Measurements from ENCODE around the gene MAD1L1.

MAD1L1 gene

DNA sequence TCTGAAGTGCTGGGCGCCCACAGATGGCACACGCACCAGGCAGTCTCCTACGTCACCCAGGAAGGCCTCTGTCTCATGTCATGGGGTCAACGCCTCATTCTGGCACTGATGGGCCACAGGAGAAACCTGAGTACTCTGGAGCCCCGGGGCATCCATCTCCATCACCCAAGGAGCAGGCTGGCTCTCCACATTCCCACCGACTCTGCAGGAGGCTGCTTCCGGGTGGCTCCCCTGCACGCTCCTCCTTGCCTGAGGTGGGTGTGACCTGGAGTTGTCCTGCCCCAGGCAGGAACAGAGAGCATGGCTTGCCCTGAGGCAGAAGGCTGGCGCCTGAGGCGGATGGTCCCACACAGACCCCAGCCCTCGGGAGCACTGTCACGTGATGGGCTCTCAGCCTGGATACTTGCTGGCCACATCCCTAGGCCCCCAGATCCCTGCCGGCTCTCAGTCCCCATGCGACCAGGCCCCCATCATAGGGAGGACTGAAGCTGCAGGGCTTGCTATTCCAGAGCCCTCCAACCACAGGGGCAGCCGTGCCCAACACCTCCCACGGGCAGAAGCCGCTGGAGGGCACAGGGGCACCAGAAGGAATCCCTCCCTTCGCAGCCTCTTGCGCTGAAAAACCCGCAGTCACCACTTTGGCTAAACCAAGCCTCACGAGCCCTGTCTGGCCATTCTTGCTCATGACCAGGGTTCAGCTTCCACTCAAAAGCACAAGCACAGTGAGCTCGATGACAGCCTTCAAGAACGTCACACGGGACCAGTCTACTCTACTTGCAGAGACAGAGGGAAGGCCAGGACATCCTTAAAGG lies 80.7 kb downstream of the MAD1L1 start:
- DNase-seq: no peak

DNA sequence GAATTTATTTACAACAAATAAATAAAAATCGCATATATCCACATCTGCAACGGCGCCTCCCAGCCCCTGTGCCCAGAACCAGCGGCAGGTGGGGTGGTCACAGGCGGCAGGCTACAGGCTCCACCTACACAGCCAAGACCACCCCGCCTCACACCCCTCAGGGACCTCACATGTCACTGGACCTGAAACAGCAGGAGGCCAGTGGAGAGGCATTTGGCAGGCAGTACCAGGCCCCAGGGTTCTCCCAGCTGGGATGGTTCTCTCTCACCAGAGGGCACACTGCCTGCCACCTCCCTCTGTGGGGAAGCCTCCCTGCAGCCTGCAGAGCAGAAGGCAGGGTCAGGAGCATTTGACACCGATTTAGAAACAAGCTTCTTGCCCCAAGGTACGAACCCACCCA lies 81.5 kb downstream of the MAD1L1 start:
- DNase-seq: no peak

DNA sequence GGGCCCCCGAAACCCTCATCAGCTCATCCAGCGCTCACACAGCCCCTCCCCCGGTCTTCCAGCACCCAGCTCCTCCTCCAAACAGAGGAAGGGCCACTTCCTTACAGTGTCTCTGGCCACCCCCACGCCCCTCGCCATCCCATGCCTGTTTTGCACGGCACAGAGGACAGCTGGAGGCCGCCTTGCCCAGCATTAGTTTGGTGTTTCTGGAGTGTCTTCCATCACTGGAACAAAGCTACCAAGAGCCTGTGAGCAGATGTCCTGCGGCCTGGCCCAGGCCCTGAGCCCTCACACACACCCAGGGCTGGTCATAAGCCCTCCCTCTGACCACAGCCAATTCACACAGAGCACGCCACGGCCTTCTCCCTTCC lies 82.3 kb downstream of the MAD1L1 start:
- DNase-seq: no peak

DNA sequence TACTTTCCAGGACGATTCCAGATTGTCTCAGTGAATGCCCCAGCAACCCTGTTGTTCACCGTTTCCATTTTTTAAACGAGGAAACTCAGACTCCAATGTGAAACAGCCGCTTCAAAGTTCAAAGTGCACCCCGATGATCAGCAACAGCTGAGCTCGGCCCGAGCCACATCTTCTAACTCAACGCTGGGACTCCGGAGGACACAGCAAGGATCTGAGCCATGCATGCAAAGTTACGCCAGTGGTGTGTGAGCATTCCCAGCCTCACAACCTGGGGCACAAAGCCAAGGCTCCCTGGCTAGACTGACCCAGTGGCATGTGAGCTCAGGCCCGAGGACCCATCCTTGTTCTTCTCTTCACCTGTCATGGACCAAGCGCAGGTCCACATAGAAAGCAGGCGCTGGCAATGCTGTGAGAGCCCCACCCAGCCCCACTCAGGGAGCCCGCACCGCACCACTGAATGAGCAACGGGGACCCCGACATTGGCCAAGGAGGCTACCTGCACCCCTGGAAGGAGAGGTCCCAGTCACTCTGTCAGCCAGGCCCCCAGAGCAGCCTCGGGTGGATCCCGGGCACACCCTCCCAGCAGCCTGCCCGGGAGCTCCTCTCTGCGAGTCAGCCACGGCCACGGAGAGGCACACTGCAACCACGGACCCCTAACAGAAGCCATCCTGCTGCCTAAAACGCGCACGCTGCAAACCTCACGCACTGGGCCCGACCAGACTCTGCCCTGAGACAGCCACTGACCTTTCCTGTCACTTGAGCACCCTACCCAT lies 82.9 kb downstream of the MAD1L1 start:
- no peak for DNase-seq

DNA sequence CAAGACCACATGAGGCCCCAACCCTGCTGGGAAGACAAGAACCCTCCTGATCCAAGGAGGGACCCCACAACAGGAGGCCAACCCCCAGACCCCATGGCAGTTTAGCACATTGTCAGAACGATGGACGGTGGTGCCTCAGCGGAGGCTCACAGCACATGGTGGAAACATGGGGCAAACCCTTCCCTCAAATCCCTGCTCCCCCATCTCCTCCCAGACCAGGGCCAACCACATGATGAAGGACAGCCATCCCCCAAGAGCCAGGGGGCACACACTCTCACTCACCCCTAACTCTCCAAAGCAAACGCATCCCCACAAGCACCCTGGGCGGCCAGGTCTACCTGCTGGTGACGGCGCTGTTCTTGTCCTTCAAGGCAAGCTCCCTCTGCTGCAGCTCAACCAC lies 83.9 kb downstream of the MAD1L1 start:
- no peak for DNase-seq

DNA sequence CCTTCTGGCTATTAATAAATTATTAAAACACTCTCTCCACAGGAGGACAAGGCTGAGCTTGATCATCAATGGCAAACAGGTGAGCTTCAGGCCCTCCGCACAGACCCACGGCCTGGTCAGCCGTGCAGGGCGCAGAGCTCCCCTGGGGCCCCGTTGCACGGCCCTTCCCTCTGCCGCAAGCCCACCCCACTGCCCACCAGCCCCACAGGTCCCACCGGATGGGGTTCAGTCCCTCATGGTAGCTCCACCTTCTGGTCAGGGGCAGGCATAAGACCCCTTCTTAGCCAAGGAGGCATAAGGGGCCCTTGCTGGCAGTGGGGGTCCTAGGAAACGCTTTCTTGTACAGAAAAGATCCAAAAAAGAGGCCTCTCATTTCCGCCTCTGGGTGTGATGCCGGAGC lies 84.6 kb downstream of the MAD1L1 start:
- no peak for DNase-seq

DNA sequence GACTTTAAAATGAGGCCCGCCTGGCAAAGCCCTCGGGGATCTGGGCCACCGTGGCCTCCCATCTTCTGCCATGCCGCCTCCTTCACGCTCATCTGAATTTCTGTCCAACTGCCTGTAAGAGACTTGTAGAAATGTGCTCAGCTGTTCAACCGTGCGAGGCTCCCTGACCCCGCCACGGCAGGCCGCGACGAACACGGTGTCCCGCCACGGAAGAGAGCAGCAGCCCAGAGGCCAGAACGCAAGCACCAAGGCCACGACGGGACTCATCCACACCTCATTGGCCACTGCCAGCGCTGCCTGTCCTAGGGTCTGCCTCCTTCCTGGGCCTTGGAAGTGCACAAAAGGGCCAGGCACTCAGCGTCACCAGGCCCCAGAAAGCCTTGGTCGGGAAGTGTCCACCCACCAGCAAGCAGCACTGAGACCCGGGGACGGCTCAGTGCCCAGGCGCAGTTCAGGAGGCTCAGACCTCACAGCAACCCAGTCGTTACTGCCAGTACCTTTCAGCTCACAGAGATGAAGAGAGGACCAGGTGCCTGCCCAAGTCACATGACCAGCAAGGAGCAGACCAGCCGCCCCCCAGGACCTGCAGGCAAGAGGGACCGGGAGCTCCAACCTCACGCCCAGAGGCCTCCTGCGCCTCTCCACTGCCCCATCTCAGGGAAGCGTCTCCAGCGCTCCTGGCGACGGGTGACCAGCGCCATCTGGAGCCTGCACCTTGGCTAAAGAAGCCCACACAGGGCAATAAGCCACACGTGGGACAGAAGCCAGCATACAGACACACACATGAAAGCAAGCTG lies 85.9 kb downstream of the MAD1L1 start:
- no peak for DNase-seq

DNA sequence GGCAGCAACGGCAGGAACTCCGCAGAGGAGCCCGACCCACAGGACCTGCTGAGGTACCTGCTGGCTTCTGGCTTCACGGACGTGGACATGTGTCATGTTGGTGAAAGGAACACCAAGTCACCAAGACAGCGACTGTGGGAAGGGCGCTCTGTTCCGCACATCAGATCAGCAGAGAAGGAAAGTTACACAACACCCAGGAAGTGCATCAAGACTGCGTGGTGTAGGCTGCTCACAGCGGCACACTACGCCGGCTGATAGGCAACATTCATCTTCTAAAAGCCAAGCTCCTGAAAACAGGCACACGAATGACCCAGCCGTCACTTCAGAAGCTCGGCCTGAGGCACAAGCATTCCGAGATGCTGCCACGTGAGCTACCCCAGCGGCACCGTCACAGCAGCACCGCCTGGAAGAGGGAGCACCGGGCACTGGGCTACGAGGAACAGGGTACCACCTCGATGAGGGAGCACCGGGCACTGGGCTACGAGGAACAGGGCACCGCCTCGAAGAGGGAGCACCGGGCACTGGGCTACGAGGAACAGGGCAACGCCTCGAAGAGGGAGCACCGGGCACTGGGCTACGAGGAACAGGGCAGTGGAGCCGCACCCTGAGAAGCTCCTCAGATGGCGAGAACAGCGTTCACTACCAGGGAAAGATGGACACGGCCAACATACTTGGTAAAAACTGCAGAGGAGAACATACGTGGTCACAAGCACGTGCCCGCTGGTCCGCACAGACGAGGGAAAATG lies 86.7 kb downstream of the MAD1L1 start:
- no peak for DNase-seq

DNA sequence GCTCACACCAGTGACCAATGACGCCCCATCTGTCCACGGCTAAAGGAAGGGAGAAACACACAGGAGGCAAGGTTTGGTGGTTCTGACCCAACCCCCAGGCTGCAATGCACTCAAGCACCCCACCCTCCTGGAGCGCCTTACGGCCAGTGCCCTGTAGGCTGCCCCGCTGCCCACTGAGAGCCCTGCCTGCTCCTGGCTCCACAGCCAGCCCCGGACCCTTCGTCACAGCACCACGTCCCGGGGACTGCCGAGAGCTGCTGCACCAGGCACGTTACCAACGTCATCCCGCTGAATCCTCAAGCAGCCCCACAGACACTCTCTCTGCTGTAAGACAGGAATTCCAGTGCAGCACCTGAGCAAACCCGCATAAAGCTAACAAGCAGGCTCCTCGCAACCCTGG lies 87.8 kb downstream of the MAD1L1 start:
- no peak for DNase-seq

DNA sequence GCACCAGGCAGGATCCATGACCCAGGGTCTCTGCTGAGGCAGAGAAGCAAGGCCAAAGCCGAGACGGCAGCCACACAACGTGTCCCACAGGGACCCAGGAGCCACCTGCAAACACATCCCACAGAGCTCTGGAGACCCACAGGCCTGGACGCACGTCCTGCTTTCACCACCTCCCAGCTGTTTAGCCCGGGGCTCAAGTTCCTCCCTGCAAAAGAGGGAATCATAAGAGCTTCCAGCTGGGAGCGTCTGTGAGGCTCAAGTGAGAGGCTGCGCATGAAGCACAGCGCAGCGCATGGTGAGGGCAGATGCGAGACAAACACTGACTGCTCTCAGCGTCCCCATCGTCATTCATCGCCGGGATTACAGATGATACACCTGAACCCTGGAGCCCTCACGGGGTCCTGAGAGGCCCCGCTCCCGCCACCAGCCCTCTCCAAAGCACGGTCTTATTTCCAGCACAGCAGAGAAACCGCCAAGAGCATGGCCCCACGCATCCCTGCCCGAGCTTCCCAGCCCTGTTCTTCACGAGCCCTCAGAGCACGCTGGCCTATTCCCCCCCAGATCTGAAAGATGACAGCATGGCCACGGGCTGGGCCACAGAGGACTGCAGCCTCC lies 88.7 kb downstream of the MAD1L1 start:
- no peak for DNase-seq

DNA sequence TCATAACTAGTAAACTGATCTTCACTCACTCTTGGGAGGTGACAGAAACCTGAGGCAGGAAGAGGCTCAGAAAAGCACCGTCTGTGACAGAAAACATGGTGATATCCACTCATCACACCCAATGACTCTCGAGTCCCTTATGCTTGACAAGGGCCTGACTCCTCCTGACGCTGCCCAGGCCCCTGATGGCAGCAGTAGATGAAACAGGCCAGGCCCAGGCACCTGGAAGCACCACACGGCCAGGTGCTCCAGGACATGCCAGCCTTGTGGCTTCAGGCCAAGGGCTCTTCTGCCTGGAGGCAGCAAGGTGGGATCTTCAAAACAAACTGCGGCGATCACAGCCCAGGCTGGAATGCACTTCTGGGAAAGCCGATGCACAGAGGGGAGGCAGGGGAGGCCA lies 89.3 kb downstream of the MAD1L1 start:
- no peak for DNase-seq

DNA sequence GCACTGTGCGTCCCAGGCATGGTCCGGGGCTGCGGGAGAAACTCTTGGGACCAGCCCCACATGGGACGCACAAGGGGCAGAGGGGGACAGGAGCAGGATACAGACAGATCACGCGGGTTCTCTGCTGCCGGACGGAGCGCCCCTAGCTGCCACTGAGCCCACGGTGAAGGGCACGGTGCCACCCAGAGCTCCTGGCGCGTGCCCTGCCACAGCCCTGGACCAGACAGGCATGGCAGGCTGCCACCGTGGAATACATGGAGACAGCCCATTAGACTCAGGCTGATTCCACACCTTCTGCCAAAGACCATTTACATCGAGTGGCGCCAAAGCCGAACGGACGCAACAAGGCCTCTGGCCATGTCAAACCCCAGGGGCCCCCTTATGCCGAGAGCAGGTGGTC lies 90.4 kb downstream of the MAD1L1 start:
- no peak for DNase-seq

DNA sequence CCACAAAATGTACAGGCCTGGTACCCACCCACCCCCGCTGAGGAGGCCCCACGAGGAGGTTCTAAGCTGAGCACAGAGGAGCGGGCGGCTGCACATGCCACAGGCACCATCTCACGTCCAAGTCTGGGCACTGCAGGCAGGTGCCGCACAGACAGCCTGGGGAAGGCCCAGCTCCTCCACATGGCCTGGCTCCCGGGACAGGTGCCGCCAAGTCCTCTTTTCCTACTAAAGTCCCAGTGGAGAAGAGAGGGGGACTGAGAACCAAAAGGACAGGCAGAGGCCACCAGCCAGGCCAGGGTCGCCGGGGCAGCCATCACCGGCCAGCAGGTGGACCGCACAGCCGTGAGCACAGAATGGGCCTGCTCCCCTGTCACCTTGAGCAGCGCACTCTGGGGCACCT lies 91.1 kb downstream of the MAD1L1 start:
- DNase-seq: no peak

DNA sequence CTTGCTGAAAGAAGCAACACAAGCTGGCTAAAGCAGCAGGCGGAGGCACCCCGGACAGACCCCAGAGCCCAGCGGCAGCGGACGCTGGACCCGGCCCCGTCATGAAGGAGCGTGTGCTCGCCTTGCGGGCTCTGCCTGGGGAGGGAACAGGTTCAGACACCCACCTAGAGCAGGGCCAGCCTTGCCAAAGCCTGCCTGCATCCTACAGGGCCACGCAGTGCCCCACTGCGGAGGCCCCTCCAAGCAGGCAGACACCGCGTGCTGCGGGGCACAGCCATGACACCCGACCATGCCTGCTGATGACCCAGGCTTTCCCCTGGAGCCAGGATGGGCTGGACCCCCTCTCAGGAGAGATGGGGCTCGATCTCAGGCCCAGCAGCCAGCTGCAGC lies 91.7 kb downstream of the MAD1L1 start:
- no peak for DNase-seq

DNA sequence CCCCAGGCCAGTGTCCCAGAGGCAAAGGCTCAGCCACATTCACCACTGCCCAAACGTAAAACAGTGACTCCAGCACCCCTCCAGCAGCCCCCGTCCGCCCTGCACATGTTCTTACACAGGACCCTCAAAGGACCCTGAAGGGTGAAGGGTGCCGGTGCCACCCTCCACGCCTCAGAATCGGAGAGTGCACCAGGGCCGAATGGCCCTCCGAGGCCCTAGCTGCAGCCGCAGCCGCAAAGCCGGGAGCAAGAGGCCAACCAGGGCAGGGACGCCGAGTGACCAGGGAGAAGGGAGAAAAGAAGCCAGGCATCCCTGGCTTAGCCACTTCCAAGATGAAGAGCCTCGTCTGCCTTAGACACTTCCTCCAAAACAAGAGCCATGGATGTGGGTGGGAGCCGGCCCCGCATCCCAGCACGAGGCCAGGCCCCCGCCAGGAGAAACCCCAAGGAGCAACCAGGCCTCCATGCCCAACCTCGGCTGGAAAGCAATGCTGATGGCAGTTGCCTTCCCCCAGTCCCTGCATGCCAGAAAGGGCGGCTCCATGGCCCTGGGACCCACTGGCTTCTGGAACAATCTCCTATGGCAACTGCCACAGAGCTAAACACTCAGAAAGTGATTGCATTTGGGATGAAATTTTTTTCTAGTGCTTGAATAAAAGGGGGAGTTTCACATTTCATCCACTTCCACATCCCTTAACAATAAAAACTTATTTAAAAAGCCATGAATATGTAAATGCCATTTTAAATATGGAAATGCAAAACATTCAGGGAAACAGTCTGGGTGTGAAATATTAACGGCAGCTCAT lies 92.3 kb downstream of the MAD1L1 start:
- no peak for DNase-seq

DNA sequence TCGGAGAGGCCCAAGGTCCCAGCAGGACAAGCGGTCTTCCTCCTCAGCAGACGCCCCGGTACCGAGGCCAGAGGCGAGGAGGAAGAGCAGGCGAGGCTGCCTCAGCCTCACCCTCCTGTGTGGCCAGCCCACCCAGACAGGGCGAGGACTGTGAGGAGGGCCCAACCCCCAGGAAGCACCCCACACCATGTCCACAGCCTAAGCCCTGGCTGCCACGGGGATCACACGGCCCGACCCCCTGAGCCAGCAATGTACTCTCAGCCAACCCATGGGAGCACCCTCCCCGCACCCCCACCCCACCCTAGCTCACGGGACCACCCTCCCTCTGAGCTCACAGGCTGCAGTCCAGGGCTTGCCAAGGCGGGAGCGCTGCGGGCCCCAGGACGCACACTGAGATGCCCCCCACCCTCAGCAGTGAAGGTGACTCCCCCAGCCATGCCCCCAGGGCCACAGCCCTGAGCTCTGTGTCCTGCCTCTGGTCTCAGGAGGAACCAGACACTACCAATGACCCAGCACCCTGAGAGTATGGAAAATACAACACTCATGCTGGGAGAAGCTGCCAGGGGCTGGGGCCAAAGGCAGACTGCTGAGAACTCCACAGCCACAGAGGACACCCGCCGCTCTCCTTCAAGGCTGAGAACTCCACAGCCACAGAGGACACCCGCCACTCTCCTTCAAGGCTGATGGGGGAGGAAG lies 93.6 kb downstream of the MAD1L1 start:
- DNase-seq: no peak

DNA sequence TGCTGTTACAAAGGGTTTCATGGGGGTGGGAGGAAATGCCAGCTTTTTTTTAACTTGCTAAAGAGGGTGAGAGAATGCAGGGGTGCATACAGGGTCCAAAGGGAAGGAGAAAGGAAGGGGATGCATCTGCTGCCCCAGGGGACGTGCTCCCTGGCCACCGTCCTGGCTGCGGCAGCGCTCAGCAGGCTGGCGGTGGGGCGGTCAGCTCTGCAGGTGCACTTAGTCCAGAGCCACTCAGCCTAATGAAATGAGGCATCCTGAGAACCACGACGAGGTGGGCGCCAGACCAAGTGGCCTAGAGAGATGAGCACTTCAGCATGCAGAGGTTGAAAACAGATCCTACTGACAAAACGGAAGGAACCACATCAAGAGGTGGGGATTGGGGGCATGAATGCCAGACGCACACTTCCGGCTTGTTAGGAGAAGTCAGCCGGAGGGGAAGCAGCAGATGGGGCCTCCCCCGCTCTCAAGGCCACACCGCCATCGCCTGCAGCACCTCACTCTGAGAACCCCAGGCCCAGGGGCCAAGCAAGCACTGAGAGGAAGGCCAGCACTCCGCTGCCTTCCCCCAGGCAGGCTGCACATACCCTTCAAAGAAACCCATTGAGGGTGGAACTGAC lies 94.5 kb downstream of the MAD1L1 start:
- peak; percentile 35 for DNase-seq

DNA sequence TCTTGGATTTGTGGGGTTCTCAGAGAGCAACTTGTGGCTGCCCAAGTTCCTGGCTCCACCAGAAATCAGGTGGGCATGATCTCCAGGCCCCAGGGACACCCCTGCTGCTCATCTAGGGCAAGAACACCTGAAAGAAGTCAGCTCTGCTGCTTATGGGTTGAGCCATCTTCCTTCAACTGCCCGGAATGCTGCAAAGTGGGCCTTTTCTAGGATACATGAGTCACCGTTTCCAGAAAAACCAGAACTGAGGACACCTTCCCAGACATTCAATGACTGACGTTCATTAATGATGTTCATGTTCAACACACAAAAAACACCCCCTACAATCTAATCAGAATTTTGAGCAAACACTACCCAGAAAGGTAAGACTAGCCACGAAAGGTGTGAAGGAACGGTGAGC lies 98.0 kb downstream of the MAD1L1 start:
- DNase-seq: no peak

DNA sequence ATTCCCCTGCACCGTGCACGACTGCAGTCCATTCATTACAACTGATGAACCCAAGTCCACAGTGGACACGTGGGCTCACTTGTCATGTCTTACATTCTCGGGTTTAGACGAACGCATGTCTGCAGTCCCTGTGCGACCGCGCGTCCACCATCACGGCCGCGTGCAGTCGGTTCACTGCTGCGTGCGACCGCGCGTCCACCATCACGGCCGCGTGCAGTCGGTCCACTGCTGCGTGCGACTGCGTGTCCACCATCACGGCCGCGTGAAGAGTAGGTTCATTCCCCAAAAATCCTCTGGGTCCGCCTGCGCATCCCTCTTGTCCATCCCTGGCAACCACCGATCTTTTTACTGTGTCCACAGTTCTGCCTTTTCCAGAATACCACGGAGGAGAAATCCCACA lies 100.5 kb downstream of the MAD1L1 start:
- DNase-seq: no peak

DNA sequence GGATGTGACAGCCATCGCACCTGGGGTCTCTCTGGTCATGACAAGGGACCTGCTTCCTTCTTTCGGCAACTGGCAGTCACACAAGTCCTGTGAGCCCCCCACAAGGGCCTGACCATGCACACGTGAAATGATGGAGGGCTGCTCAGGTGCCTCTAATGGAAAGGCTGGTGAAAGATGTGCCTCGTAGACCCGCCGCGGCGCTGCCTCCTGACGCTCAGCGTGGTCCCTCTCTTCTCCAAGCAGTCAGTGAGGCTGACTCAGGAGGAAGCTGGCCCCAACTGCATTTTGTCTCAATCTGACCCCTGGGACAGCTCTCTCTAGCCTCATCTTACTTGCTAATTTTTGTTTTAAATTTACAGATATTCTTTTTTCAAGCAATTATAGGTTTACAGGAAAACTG lies 100.9 kb downstream of the MAD1L1 start:
- DNase-seq: no peak

DNA sequence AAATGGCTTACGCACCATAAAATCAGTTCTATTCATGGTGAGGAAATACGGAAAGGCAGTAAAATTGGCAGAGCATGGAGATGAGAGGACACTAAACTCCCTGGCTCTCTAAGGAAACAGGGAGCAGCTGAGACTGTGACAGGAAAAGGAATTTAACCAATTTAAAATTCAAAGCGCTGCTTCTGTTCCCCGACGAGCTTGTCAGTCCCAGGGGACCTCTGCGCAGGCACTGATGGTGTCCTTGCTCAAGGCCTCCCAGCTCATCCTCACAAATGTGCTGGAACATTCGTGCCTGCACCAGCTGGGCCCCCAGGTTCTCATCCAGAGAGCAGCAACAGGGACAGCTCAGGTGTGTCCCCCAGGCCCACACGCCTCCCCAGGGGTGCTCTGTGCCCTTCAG lies 101.4 kb downstream of the MAD1L1 start:
- no peak for DNase-seq

Measured in effector CD8-positive, alpha-beta T cell (primary cell).